Type B pancreatic cell (in vitro differentiated cells): ENCODE results near the gene ZNF281. TPM values are rescaled to one million over a fixed set of nuclear protein-coding genes. Genes with fewer than 3 reads are reported as not detected.

ENCODE experiments used
- DNase-seq: peaks from one replicate; pipeline ENCODE4 v3.0.0; 2021; ENCODE audit warnings: mixed read lengths; ENCODE audit not compliant: unreplicated experiment; ENCODE audit errors: extremely low spot score
- H3K27ac Mint-ChIP-seq: 2 replicates; pipeline ENCODE4 v1.8.0; 2021; ENCODE audit warnings: mild to moderate bottlenecking, mixed read lengths
- H3K27me3 Mint-ChIP-seq: 2 replicates; pipeline ENCODE4 v1.8.0; 2021; ENCODE audit warnings: mixed read lengths
- H3K36me3 Mint-ChIP-seq: 2 replicates; pipeline ENCODE4 v1.8.0; 2021; ENCODE audit warnings: mixed read lengths
- H3K4me1 Mint-ChIP-seq: one replicate; pipeline ENCODE4 v1.8.0; 2021; ENCODE audit warnings: mixed read lengths; ENCODE audit not compliant: unreplicated experiment
- H3K4me3 Mint-ChIP-seq: 2 replicates; pipeline ENCODE4 v1.8.0; 2021; ENCODE audit warnings: mild to moderate bottlenecking, mixed read lengths
- H3K9me3 Mint-ChIP-seq: 2 replicates; pipeline ENCODE4 v1.8.0; 2021; ENCODE audit warnings: mixed read lengths
- CTCF ChIP-seq: fragments of 200-600 bp; sonication (generic); conservative IDR thresholded peaks from 2 replicates; pipeline ENCODE4 v1.5.0; 2021; ENCODE audit warnings: antibody characterized with exemption, mild to moderate bottlenecking
- total RNA-seq: library from RNA; stranded (reverse); gene quantifications from 2 replicates; pipeline ENCODE4 v1.2.1, GENCODE V29; 2021; ENCODE audit warnings: low replicate concordance

The ZNF281 gene
- total RNA-seq, 1 donor from 2014 or later = 30.5 TPM

- H3K27me3 Mint-ChIP-seq = no peaks in the 10 kb centered on the region
- no peak overlapping the region for H3K4me3 Mint-ChIP-seq
- H3K4me1 Mint-ChIP-seq = peaks cover 10% of the 10 kb centered on the region
- no peak overlapping the region for H3K27ac Mint-ChIP-seq
- DNase-seq = no peak
- TF ChIP-seq CTCF = no peak
- H3K36me3 Mint-ChIP-seq = peaks cover 5% of the 10 kb centered on the region
- H3K9me3 Mint-ChIP-seq = peaks cover 5% of the 10 kb centered on the region
These were observed 30.4 kb downstream of the ZNF281 start for GRCh38 chr1:200379432-200379757.

- H3K4me3 Mint-ChIP-seq = no peak overlapping the region
- H3K27me3 Mint-ChIP-seq = no peaks in the 10 kb centered on the region
- H3K9me3 Mint-ChIP-seq = peaks cover 5% of the 10 kb centered on the region
- H3K27ac Mint-ChIP-seq = no peak overlapping the region
- no peak for TF ChIP-seq CTCF
- peaks cover 5% of the 10 kb centered on the region for H3K36me3 Mint-ChIP-seq
- peaks cover 21% of the 10 kb centered on the region for H3K4me1 Mint-ChIP-seq
- DNase-seq = no peak
These were observed 31.7 kb downstream of the ZNF281 start for GRCh38 chr1:200378096-200378495.

- no peak for TF ChIP-seq CTCF
- DNase-seq = no peak
- H3K27me3 Mint-ChIP-seq = no peaks in the 10 kb centered on the region
- peaks cover 21% of the 10 kb centered on the region for H3K4me1 Mint-ChIP-seq
- H3K4me3 Mint-ChIP-seq = no peak overlapping the region
- H3K36me3 Mint-ChIP-seq = peaks cover 5% of the 10 kb centered on the region
- H3K27ac Mint-ChIP-seq = no peak overlapping the region
- peaks cover 5% of the 10 kb centered on the region for H3K9me3 Mint-ChIP-seq
These were observed 33.3 kb downstream of the ZNF281 start for GRCh38 chr1:200376528-200376927.

GRCh38 chr1:200374569-200375295 is 35.1 kb downstream of the ZNF281 start:
- Mint-ChIP-seq H3K9me3 (peaks cover 5% of the 10 kb centered on the region), H3K27me3 (no peaks in the 10 kb centered on the region), H3K36me3 (peaks cover 5% of the 10 kb centered on the region), H3K4me3 (peak overlapping the region; percentile 20), H3K27ac (no peak overlapping the region), H3K4me1 (peaks cover 21% of the 10 kb centered on the region)
- TF ChIP-seq CTCF = no peak
- DNase-seq = no peak

- DNase-seq = no peak
- H3K4me1 Mint-ChIP-seq = peaks cover 21% of the 10 kb centered on the region
- no peaks in the 10 kb centered on the region for H3K27me3 Mint-ChIP-seq
- H3K4me3 Mint-ChIP-seq = no peak overlapping the region
- H3K9me3 Mint-ChIP-seq = peaks cover 5% of the 10 kb centered on the region
- TF ChIP-seq CTCF = no peak
- no peak overlapping the region for H3K27ac Mint-ChIP-seq
- peaks cover 5% of the 10 kb centered on the region for H3K36me3 Mint-ChIP-seq
These were observed 36.0 kb downstream of the ZNF281 start for GRCh38 chr1:200373811-200374231.

- peaks cover 21% of the 10 kb centered on the region for H3K4me1 Mint-ChIP-seq
- no peak for DNase-seq
- no peak overlapping the region for H3K27ac Mint-ChIP-seq
- H3K9me3 Mint-ChIP-seq = peaks cover 5% of the 10 kb centered on the region
- no peak for TF ChIP-seq CTCF
- H3K4me3 Mint-ChIP-seq = no peak overlapping the region
- H3K27me3 Mint-ChIP-seq = no peaks in the 10 kb centered on the region
- H3K36me3 Mint-ChIP-seq = peaks cover 5% of the 10 kb centered on the region
These were observed 37.0 kb downstream of the ZNF281 start for GRCh38 chr1:200372885-200373181.
